GM10248 (cell line): Measurements from ENCODE around the gene SHC1.

Experiments
- CTCF ChIA-PET: fragments of 300-600 bp; sonication (Branson Sonifier 250); formaldehyde crosslinking; extraction: SDS; loops from one replicate; lab custom pipeline; 2021; ENCODE audit warnings: antibody characterized with exemption; lab: Yijun Ruan, JAX
- POLR2A ChIA-PET: fragments of 350-650 bp; sonication (Branson Sonifier 250); formaldehyde crosslinking; extraction: SDS; loops from one replicate; lab custom pipeline; 2020; ENCODE audit warnings: antibody characterized with exemption; lab: Yijun Ruan, JAX
- DNase-seq: peaks from one replicate; pipeline ENCODE4 v3.0.0; 2012; ENCODE audit errors: extremely low spot score
- CTCF ChIP-seq: IDR thresholded peaks from 2 replicates; pipeline ENCODE4 v1.5.1; 2012; ENCODE audit warnings: mild to moderate bottlenecking, low read depth; ENCODE audit errors: extremely low read depth, missing control alignments, control extremely low read depth

The SHC1 gene

GRCh38 chr1:154970631-154971340 lies at the start of gene SHC1:
Gene SHC1, minus strand, starts transcription at chr1:154970747. Its CDS starts 221 bp downstream, at chr1:154970526.
- DNase-seq, result peak; percentile 84
- no peak for TF ChIP-seq CTCF
- ChIA-PET POLR2A (interaction anchor here (0.6 to 2.3 kb wide), 4 partner anchors 9 to 164 kb away, joined by 3 to 6 read pairs (median 4); partner anchors contain the start of gene PYGO2), CTCF (interaction anchor here (0.6 to 5.3 kb wide), 15 partner anchors 9 to 411 kb away, joined by 3 to 51 read pairs (median 4); partner anchors contain the start of genes ADAM15, PBXIP1 and PYGO2)

- DNase-seq, result no peak
- POLR2A ChIA-PET, result no interaction called here
- no peak for TF ChIP-seq CTCF
- CTCF ChIA-PET, result interaction anchor here (0.7 to 13.5 kb wide), 18 partner anchors 10 to 473 kb away, joined by 3 to 175 read pairs (median 4); partner anchors contain the start of genes ADAM15, LENEP and ZBTB7B
These were observed 49.1 kb upstream of the SHC1 start for GRCh38 chr1:155019377-155020245.

GRCh38 chr1:155018617-155019348 lies 48.2 kb upstream of the SHC1 start:
- ChIA-PET CTCF (interaction anchor here (1.0 to 13.5 kb wide), 20 partner anchors 8 to 459 kb away, joined by 3 to 175 read pairs (median 8); partner anchors contain the start of genes ADAM15, FLAD1, LENEP and PBXIP1), POLR2A (interaction anchor here (0.5 kb wide), 1 partner anchor 1519 kb away, joined by 4 read pairs; no protein-coding TSS in a partner anchor)
- TF ChIP-seq CTCF, result no peak

GRCh38 chr1:155017946-155018316 lies 47.4 kb upstream of the SHC1 start:
- ChIA-PET POLR2A (interaction anchor here (0.6 kb wide), 1 partner anchor 81 kb away, joined by 3 read pairs; the partner anchor contains the start of gene PMVK), CTCF (interaction anchor here (0.6 to 13.5 kb wide), 48 partner anchors 9 to 538 kb away, joined by 3 to 175 read pairs (median 5); partner anchors contain the start of genes ADAM15, DCST1, DCST2 and FLAD1)
- no peak for TF ChIP-seq CTCF
- DNase-seq, result peak; percentile 57

More at GRCh38 chr1:155018617-155019348, 48.2 kb upstream of the SHC1 start:
- no peak for DNase-seq

GRCh38 chr1:155017041-155017945 lies 46.7 kb upstream of the SHC1 start:
- TF ChIP-seq CTCF, result peak; percentile 100
- POLR2A ChIA-PET, result interaction anchor here (0.6 to 1.3 kb wide), 2 partner anchors 68 to 81 kb away, joined by 3 to 4 read pairs; partner anchors contain the start of gene PMVK
- DNase-seq, result peak; percentile 88
- CTCF ChIA-PET, result interaction anchor here (0.6 to 13.5 kb wide), 57 partner anchors 9 to 538 kb away, joined by 3 to 175 read pairs (median 4); partner anchors contain the start of genes ADAM15, DCST1, DCST2 and EFNA3
